Calu3 (cell line): ENCODE results near the gene IL6ST. TPM values are rescaled to one million over a fixed set of nuclear protein-coding genes. Genes with fewer than 3 reads are reported as not detected.
A peak's percentile ranks its signal among the peaks of the same experiment; 100 is the strongest.

Experiments used
- BruUV-seq: library from RNA; stranded (reverse); fragments of 400-500 nt; replicated peaks from 2 replicates; lab custom pipeline; 2021; lab: Mats Ljungman, UMichigan
- CTCF ChIA-PET: fragments of 300-600 bp; sonication (Branson Sonifier 250); formaldehyde crosslinking; loops from one replicate; lab custom pipeline; 2022; ENCODE audit warnings: antibody characterized with exemption; lab: Charles Lee
- DNase-seq: peaks from one replicate; pipeline ENCODE4 v3.0.0; 2022
- H3K27ac Mint-ChIP-seq: one replicate; pipeline ENCODE4 v1.8.0; 2022; ENCODE audit warnings: mixed read lengths; ENCODE audit not compliant: unreplicated experiment
- H3K27me3 Mint-ChIP-seq: one replicate; pipeline ENCODE4 v1.8.0; 2022; ENCODE audit warnings: mixed read lengths; ENCODE audit not compliant: unreplicated experiment
- H3K36me3 Mint-ChIP-seq: one replicate; pipeline ENCODE4 v1.8.0; 2022; ENCODE audit warnings: mild to moderate bottlenecking, moderate library complexity, mixed read lengths; ENCODE audit not compliant: insufficient read depth, unreplicated experiment
- H3K4me1 Mint-ChIP-seq: one replicate; pipeline ENCODE4 v1.8.0; 2022; ENCODE audit warnings: mild to moderate bottlenecking, low read depth, mixed read lengths; ENCODE audit not compliant: unreplicated experiment
- H3K4me3 Mint-ChIP-seq: one replicate; pipeline ENCODE4 v1.8.0; 2022; ENCODE audit warnings: mild to moderate bottlenecking, low read depth, moderate library complexity, mixed read lengths; ENCODE audit not compliant: unreplicated experiment
- H3K9me3 Mint-ChIP-seq: one replicate; pipeline ENCODE4 v1.8.0; 2022; ENCODE audit warnings: low read depth, mixed read lengths; ENCODE audit not compliant: unreplicated experiment
- CTCF ChIP-seq: fragments of 200-600 bp; IDR thresholded peaks from one replicate; pipeline ENCODE4 v1.8.0; 2022; ENCODE audit warnings: antibody characterized with exemption; ENCODE audit not compliant: unreplicated experiment
- intact Hi-C: fragments of 100-400 bp; cut with micrococcal nuclease; formaldehyde crosslinking; loops from one replicate; pipeline ENCODE4 v1.10.0; 2022; ENCODE audit not compliant: unreplicated experiment
- total RNA-seq: library from RNA; stranded (reverse); gene quantifications from 2 replicates; pipeline ENCODE4 v1.2.3, GENCODE V29; 2022

The IL6ST gene
- total RNA-seq, 1 experiment from 2014 or later, result 100 TPM

DNA sequence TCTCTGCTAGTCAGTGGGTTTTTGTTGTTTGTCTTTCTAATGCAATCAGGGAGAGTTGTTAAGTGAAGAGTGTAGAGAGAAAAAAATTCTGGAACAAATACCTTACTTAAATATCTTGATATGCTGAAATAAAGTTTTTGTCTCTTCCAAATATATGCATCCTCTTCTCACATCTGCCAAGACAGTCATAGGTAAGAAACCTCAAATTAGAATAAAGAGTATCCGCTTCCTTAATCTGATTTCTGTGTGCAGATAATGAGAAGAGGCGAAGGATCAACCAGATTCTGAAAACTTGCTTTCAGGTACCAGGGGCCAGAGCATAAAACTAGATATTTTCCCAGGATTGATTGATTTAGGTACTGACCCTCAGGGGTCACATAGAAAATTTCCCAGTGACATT lies 11.3 kb upstream of the IL6ST start:
- intact Hi-C loops, result no loop called here
- Mint-ChIP-seq H3K9me3 (no peaks in the 10 kb centered on the region), H3K27me3 (no peaks in the 10 kb centered on the region), H3K4me3 (no peak overlapping the region), H3K27ac (no peak overlapping the region), H3K4me1 (peaks cover 14% of the 10 kb centered on the region), H3K36me3 (peaks cover 5% of the 10 kb centered on the region)
- CTCF ChIA-PET, result no interaction called here
- TF ChIP-seq CTCF, result no peak
- no peak for DNase-seq
- no TSS peak for BruUV-seq

DNA sequence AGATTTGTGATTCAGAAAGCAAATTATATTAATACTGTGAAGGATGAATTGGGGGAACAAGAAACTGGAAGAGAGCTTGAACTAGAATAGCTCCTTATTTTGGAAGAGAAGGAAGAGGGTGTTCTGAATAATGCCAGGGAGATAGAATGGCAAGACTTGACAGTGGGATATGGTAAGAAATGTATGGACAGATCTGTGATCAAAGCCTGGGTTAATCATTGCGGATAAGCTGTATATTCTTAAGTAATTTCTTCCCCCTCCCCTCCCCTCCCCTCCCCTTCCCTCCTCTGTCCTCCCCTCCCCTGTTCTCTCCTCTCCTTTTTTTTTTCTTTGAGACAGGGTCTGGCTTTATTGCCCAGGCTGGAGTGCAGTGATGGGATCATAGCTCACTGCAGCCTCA lies 10.1 kb upstream of the IL6ST start:
- no peak for DNase-seq
- intact Hi-C loops, result no loop called here
- H3K9me3 Mint-ChIP-seq, result no peaks in the 10 kb centered on the region
- peaks cover 5% of the 10 kb centered on the region for H3K36me3 Mint-ChIP-seq
- no peaks in the 10 kb centered on the region for H3K27me3 Mint-ChIP-seq
- peaks cover 14% of the 10 kb centered on the region for H3K4me1 Mint-ChIP-seq
- CTCF ChIA-PET, result no interaction called here
- H3K27ac Mint-ChIP-seq, result no peak overlapping the region
- H3K4me3 Mint-ChIP-seq, result no peak overlapping the region
- no TSS peak for BruUV-seq
- TF ChIP-seq CTCF, result no peak

- Mint-ChIP-seq H3K36me3 (peaks cover 5% of the 10 kb centered on the region), H3K4me1 (peaks cover 14% of the 10 kb centered on the region), H3K27me3 (no peaks in the 10 kb centered on the region), H3K4me3 (no peak overlapping the region), H3K9me3 (no peaks in the 10 kb centered on the region), H3K27ac (peak overlapping the region; percentile 64)
- CTCF ChIA-PET, result no interaction called here
- no peak for DNase-seq
- no peak for TF ChIP-seq CTCF
- intact Hi-C loops, result no loop called here
- BruUV-seq, result no TSS peak
Observed at GRCh38 chr5:56003679-56004078, 8.9 kb upstream of the IL6ST start.

GRCh38 chr5:56003179-56003578 lies 8.4 kb upstream of the IL6ST start:
- H3K36me3 Mint-ChIP-seq, result peaks cover 5% of the 10 kb centered on the region
- CTCF ChIA-PET, result interaction anchor here (0.6 kb wide), 1 partner anchor 55 kb away, joined by 3 read pairs; no protein-coding TSS in a partner anchor
- no peak overlapping the region for H3K4me3 Mint-ChIP-seq
- no peak for TF ChIP-seq CTCF
- H3K4me1 Mint-ChIP-seq, result peaks cover 17% of the 10 kb centered on the region
- intact Hi-C loops, result no loop called here
- H3K9me3 Mint-ChIP-seq, result no peaks in the 10 kb centered on the region
- H3K27me3 Mint-ChIP-seq, result no peaks in the 10 kb centered on the region
- no TSS peak for BruUV-seq
- peak; percentile 64 for DNase-seq
- H3K27ac Mint-ChIP-seq, result peak overlapping the region; percentile 64
